ENCODE results near the gene HDAC9.

DNA sequence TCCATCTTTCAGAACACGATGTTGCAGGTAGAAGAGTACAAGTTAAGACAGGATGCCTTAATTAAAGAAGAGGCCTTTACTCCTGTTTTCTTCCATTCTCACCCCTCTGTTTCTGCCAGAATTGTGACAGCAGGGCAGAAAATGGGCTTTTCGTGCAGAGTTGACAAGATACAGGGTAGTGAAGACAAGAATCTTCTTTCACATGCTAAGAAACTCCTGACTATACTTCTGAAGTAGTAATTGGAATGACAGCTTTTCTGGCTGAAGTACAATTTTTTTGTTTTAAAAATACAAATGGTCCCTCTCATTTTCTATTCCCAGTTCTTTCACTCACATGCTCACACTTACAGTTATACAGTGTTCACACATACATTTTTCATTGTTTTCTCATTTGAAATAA lies 22.1 kb downstream of the HDAC9 start:
- TF ChIP-seq, protein P1, sequence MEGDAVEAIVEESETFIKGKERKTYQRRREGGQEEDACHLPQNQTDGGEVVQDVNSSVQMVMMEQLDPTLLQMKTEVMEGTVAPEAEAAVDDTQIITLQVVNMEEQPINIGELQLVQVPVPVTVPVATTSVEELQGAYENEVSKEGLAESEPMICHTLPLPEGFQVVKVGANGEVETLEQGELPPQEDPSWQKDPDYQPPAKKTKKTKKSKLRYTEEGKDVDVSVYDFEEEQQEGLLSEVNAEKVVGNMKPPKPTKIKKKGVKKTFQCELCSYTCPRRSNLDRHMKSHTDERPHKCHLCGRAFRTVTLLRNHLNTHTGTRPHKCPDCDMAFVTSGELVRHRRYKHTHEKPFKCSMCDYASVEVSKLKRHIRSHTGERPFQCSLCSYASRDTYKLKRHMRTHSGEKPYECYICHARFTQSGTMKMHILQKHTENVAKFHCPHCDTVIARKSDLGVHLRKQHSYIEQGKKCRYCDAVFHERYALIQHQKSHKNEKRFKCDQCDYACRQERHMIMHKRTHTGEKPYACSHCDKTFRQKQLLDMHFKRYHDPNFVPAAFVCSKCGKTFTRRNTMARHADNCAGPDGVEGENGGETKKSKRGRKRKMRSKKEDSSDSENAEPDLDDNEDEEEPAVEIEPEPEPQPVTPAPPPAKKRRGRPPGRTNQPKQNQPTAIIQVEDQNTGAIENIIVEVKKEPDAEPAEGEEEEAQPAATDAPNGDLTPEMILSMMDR (conservative IDR thresholded peaks at IDR 0.05; ENCODE audit: low read length) = no peak
- no peak for TF ChIP-seq EZH2phosphoT487 (IDR thresholded peaks at IDR 0.05; ENCODE audit: borderline replicate concordance)

All from Loucy (cell line).